HEK293 (cell line): ENCODE data around the gene GABBR2.

ENCODE experiments used
- CTCF ChIA-PET: fragments of 350-600 bp; formaldehyde crosslinking; extraction: SDS; loops from one replicate; lab custom pipeline; 2021; ENCODE audit warnings: antibody characterized with exemption; lab: Yijun Ruan, JAX
- POLR2A ChIA-PET: fragments of 300-600 bp; formaldehyde crosslinking; extraction: SDS; loops from one replicate; lab custom pipeline; 2020; ENCODE audit warnings: antibody characterized with exemption, inconsistent platforms; lab: Yijun Ruan, JAX
- H3K27ac ChIP-seq: fragments of 200-500 bp; sonication (Bioruptor generic); 2 replicates; pipeline ENCODE4 v1.5.1; 2014; ENCODE audit warnings: low read depth, low read length, control low read depth, inconsistent platforms; ENCODE audit errors: extremely low read depth
- H3K36me3 ChIP-seq, 2 experiments: fragments of 200-500 bp in 1 of 2; sonication (Bioruptor generic) in 1 of 2; 1 replicate in 1 of 2; 2 replicates in 1 of 2; pipeline ENCODE4 v1.5.1; 2014 to 2017; ENCODE audit warnings: inconsistent platforms in 2 of 2, low read length in 2 of 2; ENCODE audit not compliant: control insufficient read depth in 2 of 2, insufficient read depth in 1 of 2
- H3K4me1 ChIP-seq: fragments of 200-500 bp; sonication (Bioruptor generic); 2 replicates; pipeline ENCODE4 v1.5.1; 2014; ENCODE audit warnings: mild to moderate bottlenecking, low read length, inconsistent platforms; ENCODE audit not compliant: control insufficient read depth, insufficient read depth
- H3K4me3 ChIP-seq: 2 replicates; pipeline ENCODE4 v1.5.1; 2011; ENCODE audit warnings: low read depth, mild to moderate bottlenecking, control low read depth, low read length, moderate library complexity
- H3K9me3 ChIP-seq: fragments of 200-500 bp; sonication (Bioruptor generic); 2 replicates; pipeline ENCODE4 v1.5.1; 2014; ENCODE audit warnings: low read depth, low read length, inconsistent platforms; ENCODE audit not compliant: control insufficient read depth, insufficient read depth
- BCL11A ChIP-seq: fragments of 450-650 bp; formaldehyde crosslinking; IDR thresholded peaks from 2 replicates; pipeline ENCODE4 v1.5.1; 2016; ENCODE audit warnings: low read depth, missing biosample characterization, missing genetic modification characterization
- IKZF3 ChIP-seq: fragments of 450-650 bp; IDR thresholded peaks from 2 replicates; pipeline ENCODE4 v1.5.0; 2018; ENCODE audit warnings: missing biosample characterization, mild to moderate bottlenecking, missing genetic modification characterization, moderate library complexity
- INSM2 ChIP-seq: fragments of 450-650 bp; formaldehyde crosslinking; IDR thresholded peaks from 2 replicates; pipeline ENCODE4 v1.5.1; 2016; ENCODE audit warnings: missing biosample characterization, missing genetic modification characterization
- KLF17 ChIP-seq: fragments of 450-650 bp; formaldehyde crosslinking; IDR thresholded peaks from 2 replicates; pipeline ENCODE4 v1.5.1; 2016; ENCODE audit warnings: missing biosample characterization, missing genetic modification characterization
- KLF7 ChIP-seq: fragments of 450-650 bp; formaldehyde crosslinking; IDR thresholded peaks from 2 replicates; pipeline ENCODE4 v1.5.1; 2016; ENCODE audit warnings: missing biosample characterization, missing genetic modification characterization, borderline replicate concordance
- OVOL3 ChIP-seq: fragments of 450-650 bp; formaldehyde crosslinking; IDR thresholded peaks from 2 replicates; pipeline ENCODE4 v1.5.1; 2016; ENCODE audit warnings: missing biosample characterization, missing genetic modification characterization
- SP3 ChIP-seq: fragments of 450-650 bp; formaldehyde crosslinking; IDR thresholded peaks from 2 replicates; pipeline ENCODE4 v1.5.1; 2016; ENCODE audit warnings: missing biosample characterization, missing genetic modification characterization
- ZNF174 ChIP-seq: fragments of 450-650 bp; formaldehyde crosslinking; IDR thresholded peaks from 2 replicates; pipeline ENCODE4 v1.5.0; 2017; ENCODE audit warnings: missing biosample characterization, mild to moderate bottlenecking, missing genetic modification characterization
- ZNF211 ChIP-seq: fragments of 450-650 bp; formaldehyde crosslinking; IDR thresholded peaks from 2 replicates; pipeline ENCODE4 v1.5.1; 2016; ENCODE audit warnings: low read depth, missing biosample characterization, missing genetic modification characterization
- ZNF214 ChIP-seq: fragments of 450-650 bp; formaldehyde crosslinking; IDR thresholded peaks from 2 replicates; pipeline ENCODE4 v1.5.1; 2017; ENCODE audit warnings: missing biosample characterization, mild to moderate bottlenecking, missing genetic modification characterization, borderline replicate concordance
- ZNF274 ChIP-seq, 2 experiments: fragments of 200-500 bp in 1 of 2; fragments of 450-650 bp in 1 of 2; sonication (Bioruptor generic) in 1 of 2; formaldehyde crosslinking in 1 of 2; IDR thresholded peaks; 2 replicates each; pipeline versions ENCODE4 v1.5.1 to v1.6.1; 2014 to 2016; ENCODE audit warnings: borderline replicate concordance in 1 of 2, inconsistent platforms in 1 of 2, low read length in 1 of 2, missing biosample characterization in 1 of 2, missing genetic modification characterization in 1 of 2
- ZNF302 ChIP-seq: fragments of 450-650 bp; formaldehyde crosslinking; IDR thresholded peaks from 2 replicates; pipeline ENCODE4 v1.5.1; 2016; ENCODE audit warnings: missing biosample characterization, missing genetic modification characterization, low read depth
- ZNF391 ChIP-seq: fragments of 450-650 bp; formaldehyde crosslinking; IDR thresholded peaks from 2 replicates; pipeline ENCODE4 v1.5.1; 2016; ENCODE audit warnings: low read depth, missing biosample characterization, missing genetic modification characterization, borderline replicate concordance
- ZNF558 ChIP-seq: fragments of 450-650 bp; formaldehyde crosslinking; IDR thresholded peaks from 2 replicates; pipeline ENCODE4 v1.5.1; 2016; ENCODE audit warnings: missing biosample characterization, missing genetic modification characterization
- ZNF600 ChIP-seq: fragments of 450-650 bp; formaldehyde crosslinking; IDR thresholded peaks from 2 replicates; pipeline ENCODE4 v1.5.1; 2016; ENCODE audit warnings: missing biosample characterization, missing genetic modification characterization
- ZNF777 ChIP-seq: fragments of 450-650 bp; formaldehyde crosslinking; IDR thresholded peaks from 2 replicates; pipeline ENCODE4 v1.5.1; 2017; ENCODE audit warnings: missing biosample characterization, missing genetic modification characterization, borderline replicate concordance
- ZNF785 ChIP-seq: fragments of 450-650 bp; formaldehyde crosslinking; IDR thresholded peaks from 2 replicates; pipeline ENCODE4 v1.5.1; 2016; ENCODE audit warnings: missing biosample characterization, missing genetic modification characterization
- ZSCAN16 ChIP-seq: fragments of 450-650 bp; formaldehyde crosslinking; IDR thresholded peaks from 2 replicates; pipeline ENCODE4 v1.5.1; 2016; ENCODE audit warnings: missing biosample characterization, missing genetic modification characterization
- TF ChIP-seq, protein P1 (sequence below): fragments of 450-650 bp; formaldehyde crosslinking; IDR thresholded peaks from 2 replicates; pipeline ENCODE4 v1.5.1; 2016; ENCODE audit warnings: missing biosample characterization, missing genetic modification characterization
- TF ChIP-seq, protein P2 (sequence below): fragments of 450-650 bp; formaldehyde crosslinking; IDR thresholded peaks from 2 replicates; pipeline ENCODE4 v1.5.1; 2016; ENCODE audit warnings: missing biosample characterization, missing genetic modification characterization

The GABBR2 gene

GRCh38 chr9:98647236-98647635 lies 61.5 kb downstream of the GABBR2 start:
- Histone ChIP-seq H3K9me3 (no peaks in the 10 kb centered on the region), H3K36me3 (no peaks in the 10 kb centered on the region), H3K4me3 (no peak overlapping the region), H3K27ac (no peak overlapping the region), H3K4me1 (no peaks in the 10 kb centered on the region)
- TF ChIP-seq INSM2 (tag by site-specific recombination) (no peak), ZNF785 (no peak), KLF7 (tag by site-specific recombination) (no peak), ZSCAN16 (no peak), ZNF600 (tag by site-specific recombination) (no peak), IKZF3 (tag by site-specific recombination) (no peak), ZNF558 (tag by site-specific recombination) (no peak), SP3 (tag by site-specific recombination) (no peak), ZNF211 (tag by site-specific recombination) (no peak)
- ChIA-PET POLR2A (no interaction called here), CTCF (interaction anchor here (1.0 kb wide), 1 partner anchor 13 kb away, joined by 3 read pairs; no protein-coding TSS in a partner anchor)

DNA sequence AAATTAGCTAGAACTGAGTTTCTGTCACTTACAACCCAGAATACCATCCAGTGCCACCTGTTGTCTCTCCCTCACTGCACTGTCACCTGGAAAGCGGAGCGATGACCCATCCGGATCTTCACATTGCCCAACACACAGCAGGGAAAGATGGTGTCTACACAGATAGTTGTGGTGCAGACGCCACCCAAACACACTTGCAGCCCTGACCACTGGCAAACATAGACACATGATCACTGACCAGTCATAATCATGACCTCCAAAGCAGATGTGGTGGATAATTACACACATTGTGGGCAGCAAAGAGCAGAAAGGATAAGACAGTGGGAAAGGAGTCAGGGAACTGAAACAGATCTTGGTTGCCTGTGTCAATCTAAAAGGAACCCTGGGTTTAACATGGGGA lies 64.7 kb downstream of the GABBR2 start:
- no peaks in the 10 kb centered on the region for H3K4me1 ChIP-seq
- CTCF ChIA-PET, result interaction anchor here (0.7 to 2.6 kb wide), 6 partner anchors 9 to 963 kb away, joined by 3 to 11 read pairs (median 5); no protein-coding TSS in a partner anchor
- no peaks in the 10 kb centered on the region for H3K9me3 ChIP-seq
- TF ChIP-seq, protein P1, sequence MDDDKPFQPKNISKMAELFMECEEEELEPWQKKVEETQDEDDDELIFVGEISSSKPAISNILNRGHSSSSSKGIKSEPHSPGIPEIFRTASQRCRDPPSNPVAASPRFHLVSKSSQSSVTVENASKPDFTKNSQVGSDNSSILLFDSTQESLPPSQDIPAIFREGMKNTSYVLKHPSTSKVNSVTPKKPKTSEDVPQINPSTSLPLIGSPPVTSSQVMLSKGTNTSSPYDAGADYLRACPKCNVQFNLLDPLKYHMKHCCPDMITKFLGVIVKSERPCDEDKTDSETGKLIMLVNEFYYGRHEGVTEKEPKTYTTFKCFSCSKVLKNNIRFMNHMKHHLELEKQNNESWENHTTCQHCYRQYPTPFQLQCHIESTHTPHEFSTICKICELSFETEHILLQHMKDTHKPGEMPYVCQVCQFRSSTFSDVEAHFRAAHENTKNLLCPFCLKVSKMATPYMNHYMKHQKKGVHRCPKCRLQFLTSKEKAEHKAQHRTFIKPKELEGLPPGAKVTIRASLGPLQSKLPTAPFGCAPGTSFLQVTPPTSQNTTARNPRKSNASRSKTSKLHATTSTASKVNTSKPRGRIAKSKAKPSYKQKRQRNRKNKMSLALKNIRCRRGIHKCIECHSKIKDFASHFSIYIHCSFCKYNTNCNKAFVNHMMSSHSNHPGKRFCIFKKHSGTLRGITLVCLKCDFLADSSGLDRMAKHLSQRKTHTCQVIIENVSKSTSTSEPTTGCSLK (tag by site-specific recombination), result no peak
- TF ChIP-seq ZNF174 (no peak), ZNF302 (no peak), BCL11A (no peak), ZNF214 (no peak), OVOL3 (tag by site-specific recombination) (no peak), ZNF391 (tag by site-specific recombination) (no peak), KLF17 (no peak), ZNF777 (no peak), ZNF274 (IDR thresholded peaks at IDR 0.05; ENCODE audit: low read length) (no peak), ZNF274 (tag by site-specific recombination; IDR thresholded peaks at IDR 0.05; ENCODE audit: borderline replicate concordance) (no peak), IKZF3 (tag by site-specific recombination) (no peak)
- TF ChIP-seq, protein P2, sequence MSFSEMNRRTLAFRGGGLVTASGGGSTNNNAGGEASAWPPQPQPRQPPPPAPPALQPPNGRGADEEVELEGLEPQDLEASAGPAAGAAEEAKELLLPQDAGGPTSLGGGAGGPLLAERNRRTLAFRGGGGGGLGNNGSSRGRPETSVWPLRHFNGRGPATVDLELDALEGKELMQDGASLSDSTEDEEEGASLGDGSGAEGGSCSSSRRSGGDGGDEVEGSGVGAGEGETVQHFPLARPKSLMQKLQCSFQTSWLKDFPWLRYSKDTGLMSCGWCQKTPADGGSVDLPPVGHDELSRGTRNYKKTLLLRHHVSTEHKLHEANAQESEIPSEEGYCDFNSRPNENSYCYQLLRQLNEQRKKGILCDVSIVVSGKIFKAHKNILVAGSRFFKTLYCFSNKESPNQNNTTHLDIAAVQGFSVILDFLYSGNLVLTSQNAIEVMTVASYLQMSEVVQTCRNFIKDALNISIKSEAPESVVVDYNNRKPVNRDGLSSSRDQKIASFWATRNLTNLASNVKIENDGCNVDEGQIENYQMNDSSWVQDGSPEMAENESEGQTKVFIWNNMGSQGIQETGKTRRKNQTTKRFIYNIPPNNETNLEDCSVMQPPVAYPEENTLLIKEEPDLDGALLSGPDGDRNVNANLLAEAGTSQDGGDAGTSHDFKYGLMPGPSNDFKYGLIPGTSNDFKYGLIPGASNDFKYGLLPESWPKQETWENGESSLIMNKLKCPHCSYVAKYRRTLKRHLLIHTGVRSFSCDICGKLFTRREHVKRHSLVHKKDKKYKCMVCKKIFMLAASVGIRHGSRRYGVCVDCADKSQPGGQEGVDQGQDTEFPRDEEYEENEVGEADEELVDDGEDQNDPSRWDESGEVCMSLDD, result no peak
- TF ChIP-seq, all 188 proteins: peak for 0
- Histone ChIP-seq H3K4me3 (no peak overlapping the region), H3K27ac (no peak overlapping the region), H3K36me3 (no peaks in the 10 kb centered on the region)
- POLR2A ChIA-PET, result no interaction called here
